Measurements from ENCODE around the gene FGFR3. TPM values are rescaled to one million over a fixed set of nuclear protein-coding genes. Genes with fewer than 3 reads are reported as not detected.

The FGFR3 gene
- total RNA-seq, 2 donors from 2014 or later, result 8.7 to 78.2 TPM

DNA sequence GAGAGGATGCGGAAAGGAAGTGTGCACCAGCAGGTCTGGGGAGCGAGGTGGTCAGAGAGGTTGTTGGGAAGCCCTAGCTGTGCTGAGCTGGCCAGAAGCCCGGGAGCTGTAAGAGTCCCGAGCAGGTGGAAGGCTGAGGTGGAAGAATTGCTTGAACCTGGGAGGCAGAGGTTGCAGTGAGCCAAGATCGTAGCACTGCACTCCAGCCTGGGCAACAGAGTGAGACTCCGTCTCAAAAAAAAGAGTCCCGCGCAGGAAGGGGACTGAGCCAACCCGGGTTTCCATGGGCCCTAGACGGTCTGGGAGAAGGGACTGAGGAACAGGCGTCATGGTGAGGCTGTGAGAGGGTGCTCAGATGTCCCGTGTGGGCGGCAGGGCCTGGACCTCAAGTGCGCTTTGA lies 12.7 kb upstream of the FGFR3 start:
- Histone ChIP-seq H3K9me3 (no peaks in the 10 kb centered on the region), H3K36me3 (no peaks in the 10 kb centered on the region), H3K4me3 (no peak overlapping the region), H3K4me1 (replicated peaks) (no peaks in the 10 kb centered on the region), H3K27ac (no peak overlapping the region), H3K27me3 (replicated peaks; ENCODE audit: insufficient read depth) (no peaks in the 10 kb centered on the region)
- no peak for TF ChIP-seq POLR2AphosphoS5 (IDR thresholded peaks at IDR 0.05)
- TF ChIP-seq, protein P1, sequence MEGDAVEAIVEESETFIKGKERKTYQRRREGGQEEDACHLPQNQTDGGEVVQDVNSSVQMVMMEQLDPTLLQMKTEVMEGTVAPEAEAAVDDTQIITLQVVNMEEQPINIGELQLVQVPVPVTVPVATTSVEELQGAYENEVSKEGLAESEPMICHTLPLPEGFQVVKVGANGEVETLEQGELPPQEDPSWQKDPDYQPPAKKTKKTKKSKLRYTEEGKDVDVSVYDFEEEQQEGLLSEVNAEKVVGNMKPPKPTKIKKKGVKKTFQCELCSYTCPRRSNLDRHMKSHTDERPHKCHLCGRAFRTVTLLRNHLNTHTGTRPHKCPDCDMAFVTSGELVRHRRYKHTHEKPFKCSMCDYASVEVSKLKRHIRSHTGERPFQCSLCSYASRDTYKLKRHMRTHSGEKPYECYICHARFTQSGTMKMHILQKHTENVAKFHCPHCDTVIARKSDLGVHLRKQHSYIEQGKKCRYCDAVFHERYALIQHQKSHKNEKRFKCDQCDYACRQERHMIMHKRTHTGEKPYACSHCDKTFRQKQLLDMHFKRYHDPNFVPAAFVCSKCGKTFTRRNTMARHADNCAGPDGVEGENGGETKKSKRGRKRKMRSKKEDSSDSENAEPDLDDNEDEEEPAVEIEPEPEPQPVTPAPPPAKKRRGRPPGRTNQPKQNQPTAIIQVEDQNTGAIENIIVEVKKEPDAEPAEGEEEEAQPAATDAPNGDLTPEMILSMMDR (IDR thresholded peaks at IDR 0.05), result no peak
- TF ChIP-seq POLR2A (IDR thresholded peaks at IDR 0.05), result no peak
- intact Hi-C loops (cut with DNase I), result no loop called here
- no peak for DNase-seq (ENCODE audit: low spot score)
- 88% methylated on average over 14 of the region's 14 CpGs for WGBS

DNA sequence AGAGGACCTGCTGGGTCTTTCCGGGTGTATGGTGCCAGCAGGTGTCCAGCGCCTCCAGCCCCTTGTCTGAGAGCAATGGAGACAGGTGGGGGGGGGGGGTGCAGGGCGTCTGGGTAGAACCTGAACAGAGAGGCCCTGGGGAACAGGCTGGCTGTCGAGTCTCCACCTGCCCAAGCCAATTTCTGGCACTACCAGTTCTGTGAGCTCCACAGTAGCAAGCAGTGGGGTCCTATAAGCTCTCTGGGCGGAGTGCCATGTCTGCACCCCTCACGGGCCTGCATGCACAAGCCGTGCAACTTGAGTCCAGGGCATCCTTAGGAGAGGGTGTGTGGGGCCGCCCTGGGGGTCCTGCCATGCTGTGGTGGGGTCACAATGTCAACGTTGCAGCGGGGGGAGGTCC lies 10.1 kb upstream of the FGFR3 start:
- TF ChIP-seq POLR2AphosphoS5 (IDR thresholded peaks at IDR 0.05) (no peak), POLR2A (IDR thresholded peaks at IDR 0.05) (no peak)
- TF ChIP-seq, protein P1 (IDR thresholded peaks at IDR 0.05), result no peak
- Histone ChIP-seq H3K27me3 (replicated peaks; ENCODE audit: insufficient read depth) (no peaks in the 10 kb centered on the region), H3K4me3 (no peak overlapping the region), H3K27ac (no peak overlapping the region), H3K36me3 (no peaks in the 10 kb centered on the region), H3K4me1 (replicated peaks) (no peaks in the 10 kb centered on the region), H3K9me3 (no peaks in the 10 kb centered on the region)
- no peak for DNase-seq (ENCODE audit: low spot score)
- WGBS, result 19% methylated on average over 7 of the region's 10 CpGs
- intact Hi-C loops (cut with DNase I), result no loop called here

DNA sequence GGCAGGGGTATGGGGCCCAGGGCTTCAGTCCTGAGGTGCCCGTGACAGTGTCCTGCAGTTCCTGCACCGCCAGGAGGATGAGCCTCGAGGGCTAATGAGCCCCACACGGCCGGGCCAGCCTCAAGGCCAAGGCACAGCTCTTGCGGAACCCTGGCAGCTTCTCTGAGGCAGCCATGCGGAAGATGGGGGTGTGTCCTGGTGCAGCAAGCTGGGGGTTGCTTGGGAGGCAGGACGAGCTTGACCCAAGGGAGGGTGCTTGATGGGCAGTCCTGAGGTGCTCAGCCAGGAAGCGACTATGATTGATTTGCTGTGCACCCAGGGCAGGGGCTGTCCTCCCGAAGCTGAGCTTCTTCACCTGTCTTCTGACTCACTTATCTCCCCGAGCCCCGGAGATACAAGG lies 9.1 kb upstream of the FGFR3 start:
- WGBS, result 65% methylated on average over 12 of the region's 12 CpGs
- no peaks in the 10 kb centered on the region for H3K4me1 ChIP-seq (replicated peaks)
- H3K27me3 ChIP-seq (replicated peaks; ENCODE audit: insufficient read depth), result no peaks in the 10 kb centered on the region
- intact Hi-C loops (cut with DNase I), result no loop called here
- no peak for DNase-seq (ENCODE audit: low spot score)
- no peaks in the 10 kb centered on the region for H3K36me3 ChIP-seq
- H3K9me3 ChIP-seq, result no peaks in the 10 kb centered on the region
- TF ChIP-seq, protein P1 (IDR thresholded peaks at IDR 0.05), result no peak
- no peak for TF ChIP-seq POLR2AphosphoS5 (IDR thresholded peaks at IDR 0.05)
- TF ChIP-seq POLR2A (IDR thresholded peaks at IDR 0.05), result no peak
- no peak overlapping the region for H3K27ac ChIP-seq
- no peak overlapping the region for H3K4me3 ChIP-seq

DNA sequence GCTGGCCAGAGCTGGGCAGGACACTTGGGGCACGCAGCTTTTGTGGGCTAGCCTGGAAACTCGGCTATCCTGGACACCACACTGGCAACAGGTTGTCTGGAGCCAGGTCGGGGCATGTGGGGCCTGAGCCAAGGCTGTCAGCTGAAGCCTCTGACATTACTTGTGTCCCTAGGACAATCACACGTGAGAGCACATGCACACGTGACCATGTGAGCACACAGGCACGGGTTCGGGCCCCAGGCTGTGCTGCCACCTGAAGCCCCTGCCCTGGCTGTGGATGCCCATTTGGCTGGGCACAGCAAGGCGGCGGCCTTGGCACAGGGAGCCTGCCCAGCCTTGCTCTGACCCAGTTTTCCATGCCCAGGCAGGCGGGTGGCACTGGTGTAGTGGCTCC lies 8.7 kb upstream of the FGFR3 start:
- intact Hi-C loops (cut with DNase I), result no loop called here
- WGBS, result 60% methylated on average over 10 of the region's 10 CpGs
- DNase-seq (ENCODE audit: low spot score), result no peak
- Histone ChIP-seq H3K27me3 (replicated peaks; ENCODE audit: insufficient read depth) (no peaks in the 10 kb centered on the region), H3K4me1 (replicated peaks) (no peaks in the 10 kb centered on the region), H3K4me3 (no peak overlapping the region), H3K27ac (no peak overlapping the region), H3K9me3 (no peaks in the 10 kb centered on the region), H3K36me3 (no peaks in the 10 kb centered on the region)
- TF ChIP-seq POLR2AphosphoS5 (IDR thresholded peaks at IDR 0.05), result no peak
- TF ChIP-seq, protein P1 (IDR thresholded peaks at IDR 0.05), result no peak
- no peak for TF ChIP-seq POLR2A (IDR thresholded peaks at IDR 0.05)

DNA sequence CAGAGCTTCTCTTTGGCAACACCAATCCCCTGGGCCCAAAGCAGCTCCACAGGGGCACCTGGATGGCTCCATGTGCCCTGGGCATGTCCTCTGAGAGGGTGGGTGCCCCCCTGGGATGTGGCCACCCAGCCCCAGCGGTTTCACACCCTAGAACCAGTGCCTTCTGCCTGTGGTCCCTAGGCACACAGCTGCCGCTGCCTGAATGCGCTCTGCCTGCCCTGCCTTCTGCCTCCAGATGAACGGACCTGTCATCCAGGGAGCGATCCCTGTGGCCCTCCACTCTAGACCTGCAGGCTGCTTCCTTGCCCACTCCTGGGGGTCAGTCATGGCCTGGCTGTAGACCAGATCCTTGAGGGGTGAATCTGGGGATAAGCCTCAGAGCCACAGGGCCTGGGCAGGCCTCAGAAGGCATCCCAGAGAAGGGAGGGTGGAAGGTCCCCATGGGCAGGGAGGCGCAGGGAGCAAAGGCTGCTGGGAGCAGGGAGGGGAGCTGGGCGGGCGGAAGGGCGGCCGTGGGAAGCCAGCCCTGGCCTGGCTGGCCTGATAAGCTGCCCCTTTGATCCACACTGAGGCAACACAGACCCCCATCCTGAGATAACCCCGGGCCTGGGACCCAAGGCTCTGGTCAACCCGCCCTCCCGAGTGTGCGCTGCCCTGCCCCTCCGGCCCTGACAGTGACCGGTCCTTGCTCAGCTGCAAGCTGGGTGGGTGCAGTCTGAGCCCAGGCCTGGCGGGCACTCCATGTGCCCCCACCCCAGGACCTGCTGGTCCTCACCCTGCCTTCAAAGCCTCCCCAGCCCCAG lies 8.1 kb upstream of the FGFR3 start:
- 81% methylated on average over 17 of the region's 17 CpGs for WGBS
- TF ChIP-seq, protein P1 (IDR thresholded peaks at IDR 0.05), result no peak
- TF ChIP-seq POLR2A (IDR thresholded peaks at IDR 0.05) (no peak), POLR2AphosphoS5 (IDR thresholded peaks at IDR 0.05) (no peak)
- Histone ChIP-seq H3K4me3 (no peak overlapping the region), H3K4me1 (replicated peaks) (no peaks in the 10 kb centered on the region), H3K9me3 (no peaks in the 10 kb centered on the region), H3K36me3 (no peaks in the 10 kb centered on the region), H3K27me3 (replicated peaks; ENCODE audit: insufficient read depth) (no peaks in the 10 kb centered on the region), H3K27ac (no peak overlapping the region)
- DNase-seq (ENCODE audit: low spot score), result no peak
- intact Hi-C loops (cut with DNase I), result no loop called here
